ENCODE measurements around the gene RAPGEF5. TPM values are rescaled to one million over a fixed set of nuclear protein-coding genes. Genes with fewer than 3 reads are reported as not detected.

Gene RAPGEF5
- total and polyA plus RNA-seq, 4 donors, result 7.1 to 54.8 (median 13.0) TPM

- Histone ChIP-seq H3K36me3 (ENCODE audit: control insufficient read depth in 4 of 4, insufficient read depth in 3 of 4, low read depth in 1 of 4, low read length in 3 of 4) (peaks cover 2 to 24% (median 18%) of the 10 kb centered on the region in 4 donors), H3K4me3 (ENCODE audit: low read depth in 1 of 3, low read length in 3 of 3) (no peak overlapping the region), H3K9me3 (ENCODE audit: control insufficient read depth in 4 of 4, low read length in 3 of 4) (no peaks in the 10 kb centered on the region), H3K27ac (ENCODE audit: low read depth in 1 of 2, low read length in 2 of 2) (no peak overlapping the region), H3K27me3 (ENCODE audit: control insufficient read depth in 4 of 4, insufficient read depth in 4 of 4, low read length in 3 of 4) (no peaks in the 10 kb centered on the region), H3K9ac (ENCODE audit: low read depth in 1 of 2, low read length in 2 of 2) (no peak overlapping the region), H3K4me1 (ENCODE audit: control insufficient read depth in 4 of 4, insufficient read depth in 4 of 4, low read length in 3 of 4) (peaks cover 0 to 3% (median 0%) of the 10 kb centered on the region in 4 donors)
- WGBS, result 75% methylated on average over 3 of the region's 3 CpGs
- DNase-seq (ENCODE audit: low spot score), result no peak
- TF ChIP-seq HNF4A (conservative IDR thresholded peaks at IDR 0.05) (peak in 1 of 2 donors; percentile 35), ATF3 (IDR thresholded peaks at IDR 0.05) (no peak)
Measured at GRCh38 chr7:22147868-22148267, 209.1 kb downstream of the RAPGEF5 start.

GRCh38 chr7:22146961-22147512, 209.9 kb downstream of the RAPGEF5 start:
- TF ChIP-seq FOXA2 (IDR thresholded peaks at IDR 0.05) (no peak), ZBTB33 (IDR thresholded peaks at IDR 0.05) (no peak), ATF3 (IDR thresholded peaks at IDR 0.05) (no peak), EGR1 (IDR thresholded peaks at IDR 0.05; ENCODE audit: low read depth in 2 of 2) (no peak), REST (IDR thresholded peaks at IDR 0.05) (no peak), HNF4A (conservative IDR thresholded peaks at IDR 0.05) (no peak), NR2F2 (IDR thresholded peaks at IDR 0.05) (no peak), YY1 (IDR thresholded peaks at IDR 0.05) (no peak), RAD21 (IDR thresholded peaks at IDR 0.05) (no peak), GABPA (IDR thresholded peaks at IDR 0.05 in 1 of 2, conservative IDR thresholded peaks at IDR 0.05 in 1 of 2) (no peak), HNF4G (IDR thresholded peaks at IDR 0.05) (no peak), MAX (IDR thresholded peaks at IDR 0.05) (no peak), SP1 (IDR thresholded peaks at IDR 0.05) (no peak), TAF1 (conservative IDR thresholded peaks at IDR 0.05) (no peak), CTCF (IDR thresholded peaks at IDR 0.05; ENCODE audit: low read depth, low read length, missing input control) (no peak), JUND (IDR thresholded peaks at IDR 0.05) (no peak), RXRA (IDR thresholded peaks at IDR 0.05) (no peak), FOXA1 (IDR thresholded peaks at IDR 0.05) (no peak)
- no peaks in the 10 kb centered on the region for H3K27me3 ChIP-seq (ENCODE audit: control insufficient read depth in 4 of 4, insufficient read depth in 4 of 4, low read length in 3 of 4)
- peak overlapping the region; percentile 2 to 14 for H3K27ac ChIP-seq (ENCODE audit: low read depth in 1 of 2, low read length in 2 of 2)
- H3K9me3 ChIP-seq (ENCODE audit: control insufficient read depth in 4 of 4, low read length in 3 of 4), result no peaks in the 10 kb centered on the region
- peaks cover 2 to 27% (median 18%) of the 10 kb centered on the region in 4 donors for H3K36me3 ChIP-seq (ENCODE audit: control insufficient read depth in 4 of 4, insufficient read depth in 3 of 4, low read depth in 1 of 4, low read length in 3 of 4)
- WGBS, result 65% methylated on average over 10 of the region's 10 CpGs
- peaks cover 0 to 3% (median 0%) of the 10 kb centered on the region in 4 donors for H3K4me1 ChIP-seq (ENCODE audit: control insufficient read depth in 4 of 4, insufficient read depth in 4 of 4, low read length in 3 of 4)
- H3K9ac ChIP-seq (ENCODE audit: low read depth in 1 of 2, low read length in 2 of 2), result no peak overlapping the region
- no peak overlapping the region for H3K4me3 ChIP-seq (ENCODE audit: low read depth in 1 of 3, low read length in 3 of 3)
- DNase-seq (ENCODE audit: low spot score), result no peak
